ENCODE data around the gene RSPH9.

RSPH9 gene

DNA sequence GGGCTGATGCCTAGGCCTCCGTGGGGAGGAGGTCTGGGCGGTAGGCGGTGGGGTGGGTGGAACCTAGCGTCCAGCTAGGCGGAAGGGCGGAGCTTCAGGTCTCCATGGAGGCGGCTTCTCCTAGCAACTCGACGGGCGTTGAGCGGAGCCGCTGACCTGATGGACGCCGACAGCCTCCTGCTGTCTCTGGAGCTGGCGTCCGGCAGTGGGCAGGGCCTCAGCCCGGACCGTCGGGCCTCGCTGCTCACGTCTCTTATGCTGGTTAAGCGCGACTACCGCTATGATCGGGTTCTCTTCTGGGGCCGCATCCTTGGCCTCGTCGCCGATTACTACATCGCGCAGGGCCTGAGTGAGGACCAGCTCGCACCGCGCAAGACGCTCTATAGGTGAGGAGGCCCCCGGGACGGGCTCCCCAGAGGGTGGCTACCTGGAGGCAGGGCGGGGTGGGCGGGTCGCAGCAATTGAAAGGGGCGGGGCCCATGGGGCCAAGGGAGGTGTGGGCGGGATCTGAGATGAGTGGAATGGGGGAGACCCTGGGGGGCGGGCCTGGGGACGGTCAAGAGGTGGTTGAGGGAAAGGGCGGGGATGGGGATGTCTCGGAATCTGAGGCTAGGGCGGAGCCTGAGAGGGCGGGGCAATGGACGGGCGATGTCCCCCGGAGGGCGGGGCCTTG is at the start of gene RSPH9:
Gene RSPH9, plus strand, starts transcription at position 97 of the 673 bp plus-strand sequence. Its CDS starts 63 bp downstream, at position 160.
- no peak for DNase-seq

GRCh38 chr6:43600595-43600994 is 44.2 kb upstream of the RSPH9 start:
- DNase-seq, result no peak

DNA sequence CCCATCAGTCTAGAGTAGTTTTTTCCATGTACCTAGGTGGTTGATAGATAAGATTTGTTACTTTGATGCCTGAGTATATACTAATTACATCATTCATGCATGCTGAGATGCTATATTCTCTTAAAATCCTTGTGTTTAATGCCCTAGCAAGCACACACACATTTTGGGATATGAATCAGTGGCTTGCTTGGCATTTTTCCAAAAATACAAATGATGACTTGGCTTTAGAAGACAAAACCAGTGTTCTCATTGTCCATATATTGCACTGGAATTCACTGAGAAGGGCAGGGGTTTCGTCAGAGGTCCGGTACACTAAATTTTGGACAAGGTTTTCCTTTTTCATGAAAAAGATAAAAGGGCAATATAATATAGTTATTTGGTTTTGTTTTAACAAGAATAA is 40.7 kb upstream of the RSPH9 start:
- DNase-seq, result no peak

DNA sequence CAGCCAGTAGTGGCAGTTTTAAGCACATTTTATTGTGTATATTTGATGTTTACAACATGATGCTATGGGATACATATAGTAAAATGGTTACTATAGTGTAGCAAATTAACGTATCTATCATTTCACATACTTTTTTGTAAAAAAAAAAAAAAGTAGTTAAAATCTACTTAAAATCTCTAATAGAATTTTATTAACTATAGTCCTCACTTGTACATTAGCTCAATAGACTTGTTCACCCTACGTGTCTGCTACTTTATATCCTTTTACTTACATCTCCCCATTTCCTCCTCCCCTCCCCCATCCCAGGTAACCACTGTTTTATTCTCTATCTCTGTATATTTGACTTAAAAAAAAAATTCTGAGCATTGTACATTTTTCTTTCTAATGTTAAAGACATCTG is 38.8 kb upstream of the RSPH9 start:
- DNase-seq, result no peak

GRCh38 chr6:43608310-43608763 is 36.5 kb upstream of the RSPH9 start:
- peak; percentile 53 for DNase-seq

GRCh38 chr6:43608807-43609206 is 36.0 kb upstream of the RSPH9 start:
- no peak for DNase-seq

- no peak for DNase-seq
Measured at GRCh38 chr6:43609402-43609801, 35.4 kb upstream of the RSPH9 start.

DNA sequence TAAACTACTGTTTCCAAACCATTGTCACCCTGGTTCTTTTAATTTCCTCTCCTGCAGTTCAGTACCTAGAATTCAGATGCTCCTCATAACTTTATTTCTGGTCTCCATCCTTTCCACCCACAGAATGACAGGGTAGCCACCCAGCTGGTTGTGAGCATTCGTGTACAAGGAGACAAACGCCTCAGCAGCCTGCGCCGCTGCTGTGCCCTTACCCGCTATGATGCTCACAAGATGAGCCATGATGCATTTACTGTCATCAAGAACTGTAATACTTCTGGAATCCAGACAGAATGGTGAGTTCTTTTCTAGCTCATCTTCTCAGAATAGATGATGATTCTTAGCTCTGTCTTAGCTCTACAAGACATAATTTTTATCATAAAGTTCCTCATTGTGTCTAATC is 34.4 kb upstream of the RSPH9 start:
- no peak for DNase-seq

DNA sequence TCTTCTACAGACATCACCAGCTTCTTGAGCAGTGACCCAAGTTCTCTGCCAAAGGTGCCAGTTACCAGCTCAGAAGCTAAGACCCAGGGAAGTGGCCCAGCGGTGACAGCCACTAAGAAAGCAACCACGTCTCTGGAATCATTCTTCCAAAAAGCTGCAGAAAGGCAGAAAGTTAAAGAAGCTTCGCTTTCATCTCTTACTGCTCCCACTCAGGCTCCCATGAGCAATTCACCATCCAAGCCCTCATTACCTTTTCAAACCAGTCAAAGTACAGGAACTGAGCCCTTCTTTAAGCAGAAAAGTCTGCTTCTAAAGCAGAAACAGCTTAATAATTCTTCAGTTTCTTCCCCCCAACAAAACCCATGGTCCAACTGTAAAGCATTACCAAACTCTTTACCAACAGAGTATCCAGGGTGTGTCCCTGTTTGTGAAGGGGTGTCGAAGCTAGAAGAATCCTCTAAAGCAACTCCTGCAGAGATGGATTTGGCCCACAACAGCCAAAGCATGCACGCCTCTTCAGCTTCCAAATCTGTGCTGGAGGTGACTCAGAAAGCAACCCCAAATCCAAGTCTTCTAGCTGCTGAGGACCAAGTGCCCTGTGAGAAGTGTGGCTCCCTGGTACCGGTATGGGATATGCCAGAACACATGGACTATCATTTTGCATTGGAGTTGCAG is 31.0 kb upstream of the RSPH9 start:
- no peak for DNase-seq

DNA sequence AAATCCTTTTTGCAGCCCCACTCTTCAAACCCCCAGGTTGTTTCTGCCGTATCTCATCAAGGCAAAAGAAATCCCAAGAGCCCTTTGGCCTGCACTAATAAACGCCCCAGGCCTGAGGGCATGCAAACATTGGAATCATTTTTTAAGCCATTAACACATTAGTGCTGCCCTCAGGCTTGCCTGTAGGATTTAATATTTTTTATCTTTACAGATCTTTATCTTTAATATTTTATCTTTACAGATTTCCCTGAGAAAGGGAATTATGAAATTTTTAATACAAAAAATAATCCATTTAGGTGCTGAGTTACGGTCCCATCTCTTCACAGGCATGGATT is 30.5 kb upstream of the RSPH9 start:
- DNase-seq, result no peak

GRCh38 chr6:43616725-43617472 is 27.9 kb upstream of the RSPH9 start:
- no peak for DNase-seq

- DNase-seq, result no peak
Measured at GRCh38 chr6:43621078-43621835, 23.6 kb upstream of the RSPH9 start.

DNA sequence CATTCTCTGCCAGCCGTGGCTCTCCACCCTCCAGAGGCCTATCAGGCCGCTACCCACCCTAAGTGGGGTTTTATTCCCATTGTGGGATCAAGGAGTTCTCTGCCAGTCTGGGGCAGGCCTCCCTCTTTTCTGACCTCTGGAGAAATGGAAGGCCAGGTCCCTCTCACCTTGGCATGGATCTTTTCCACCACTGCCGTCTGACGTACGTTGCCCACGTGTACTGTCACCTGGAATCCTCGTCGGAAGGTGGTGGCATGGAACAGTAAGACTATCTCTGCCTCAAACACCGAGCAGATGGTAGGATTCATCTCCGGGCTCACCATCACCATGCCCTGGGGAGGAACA is 23.0 kb upstream of the RSPH9 start:
- no peak for DNase-seq

DNA sequence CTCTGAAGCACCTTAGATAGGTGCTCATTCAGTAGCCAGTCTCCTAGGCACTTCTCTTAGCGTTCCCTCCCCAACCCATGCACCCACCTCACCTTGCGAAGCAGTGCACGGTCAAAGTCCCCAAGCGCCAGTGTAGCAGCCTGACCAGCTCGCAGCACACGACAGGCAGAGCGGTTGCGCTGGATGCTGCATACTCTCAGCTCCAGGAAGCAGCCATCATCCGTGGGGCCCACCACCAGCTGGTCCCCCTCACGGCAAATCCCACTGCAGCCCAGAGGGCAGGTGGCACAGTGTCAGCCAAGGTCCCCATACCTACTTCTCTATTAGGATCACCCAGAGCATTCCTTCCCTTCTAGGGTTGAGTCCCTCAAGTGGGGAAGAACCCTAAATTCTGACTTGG is 22.3 kb upstream of the RSPH9 start:
- no peak for DNase-seq

DNA sequence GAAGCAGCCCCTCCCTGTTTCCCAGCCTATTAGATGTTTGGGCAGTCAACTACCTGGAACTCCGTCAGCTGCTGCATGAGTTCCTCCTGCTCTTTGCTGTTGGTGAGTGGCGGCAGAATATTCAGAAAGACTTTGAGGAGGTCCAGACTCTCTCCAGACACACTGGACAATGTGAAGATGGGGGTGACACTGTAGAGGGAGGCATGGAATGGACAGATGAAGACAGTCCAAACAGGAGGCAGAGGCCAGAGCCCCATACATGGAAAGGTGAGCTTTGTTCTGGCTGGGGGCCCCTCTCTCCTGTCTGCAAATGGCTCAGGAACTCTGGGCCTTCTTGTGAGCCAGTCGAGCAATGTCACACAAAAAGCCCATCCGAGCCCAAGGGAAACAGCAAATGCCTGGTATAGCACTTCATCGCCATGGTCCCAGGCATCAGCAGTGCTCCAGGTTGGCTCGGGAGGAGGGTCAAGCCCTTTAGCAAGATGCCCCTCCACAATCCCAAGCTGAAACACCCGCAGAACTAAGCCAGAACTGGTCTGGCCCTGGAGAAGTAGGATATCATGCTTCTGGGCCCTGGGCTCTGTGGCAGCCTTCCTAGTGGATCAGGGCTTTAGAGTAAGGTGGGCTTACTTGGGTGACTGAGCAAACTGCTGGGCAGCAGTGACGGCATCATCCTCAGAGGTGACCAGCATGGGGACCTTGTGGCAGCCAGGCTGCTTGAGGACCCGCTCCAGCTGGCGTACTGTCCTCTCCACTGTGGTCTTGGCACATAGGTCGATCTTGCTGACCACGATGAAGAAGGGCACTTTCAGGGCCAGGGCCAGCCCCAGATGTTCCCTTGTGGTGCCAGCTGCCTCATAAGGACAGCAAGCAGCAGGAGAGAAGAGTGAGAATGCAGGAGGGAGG is 20.7 kb upstream of the RSPH9 start:
- DNase-seq, result no peak

- DNase-seq, result no peak
Measured at GRCh38 chr6:43624786-43625288, 20.0 kb upstream of the RSPH9 start.

DNA sequence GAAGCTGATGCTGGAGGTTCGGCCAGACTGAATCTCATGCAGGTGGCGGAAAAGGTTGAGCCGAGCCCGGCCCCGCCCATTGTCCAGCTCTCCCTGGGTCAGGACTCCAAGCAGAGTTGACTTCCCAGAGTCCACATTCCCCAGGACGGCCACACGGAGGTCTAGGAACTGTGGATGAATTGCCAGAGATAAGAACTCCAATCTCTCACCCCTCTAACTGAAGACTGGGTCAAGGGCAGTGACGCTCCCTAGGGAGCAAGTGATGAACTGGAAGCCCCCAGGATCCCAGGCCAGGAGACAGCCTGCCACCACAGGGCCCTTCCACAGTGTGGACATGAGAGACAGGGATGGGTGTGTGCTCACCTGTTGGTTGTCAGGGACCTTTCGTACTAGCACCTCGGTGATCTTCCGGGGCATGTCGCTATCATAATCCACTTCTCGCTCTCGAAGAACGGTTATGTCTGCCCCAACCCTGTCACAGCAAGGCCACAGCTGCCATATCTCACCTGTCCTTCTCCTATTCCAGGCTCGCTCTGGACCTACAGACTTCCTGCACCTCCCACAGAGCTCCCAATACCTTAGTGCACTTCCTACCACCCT is 19.3 kb upstream of the RSPH9 start:
- no peak for DNase-seq

GRCh38 chr6:43627008-43627825 is 17.6 kb upstream of the RSPH9 start:
- DNase-seq, result peak; percentile 62

GRCh38 chr6:43628393-43629103 is 16.3 kb upstream of the RSPH9 start:
- peak; percentile 54 for DNase-seq

- peak; percentile 97 for DNase-seq
Measured at GRCh38 chr6:43629104-43629504, 15.7 kb upstream of the RSPH9 start, which contains the start of gene GTPBP2. Gene GTPBP2, minus strand, starts transcription at chr6:43629264. Its CDS starts 102 bp downstream, at chr6:43629162.
